Keratinocyte (primary cell): ENCODE results near the gene CLPSL2. TPM values are rescaled to one million over a fixed set of nuclear protein-coding genes. Genes with fewer than 3 reads are reported as not detected.

ENCODE experiments used
- DNase-seq: peaks from one replicate; pipeline ENCODE4 v3.0.0-alpha.2; 2011; ENCODE audit warnings: low read depth, missing footprints, low spot score
- FAIRE-seq: peaks from 2 replicates; lab custom pipeline; 2011; peaks lifted over from hg19 to GRCh38; lab: Jason Lieb, UNC
- H2AFZ ChIP-seq: 2 replicates; pipeline ENCODE4 v1.6.0; 2012; ENCODE audit warnings: low read length, control low read depth, inconsistent platforms; ENCODE audit not compliant: control insufficient read depth
- H3K27ac ChIP-seq: 2 replicates; pipeline ENCODE4 v1.5.1; 2011; ENCODE audit warnings: low read length; ENCODE audit not compliant: control insufficient read depth, insufficient read depth
- H3K27me3 ChIP-seq: 3 replicates; pipeline ENCODE4 v1.6.0; 2011; ENCODE audit warnings: low read length; ENCODE audit not compliant: control insufficient read depth, insufficient read depth; ENCODE audit errors: extremely low read depth
- H3K36me3 ChIP-seq, 2 experiments: 2 replicates in 1 of 2; 3 replicates in 1 of 2; pipeline ENCODE4 v1.5.1; 2011; ENCODE audit warnings: low read length in 2 of 2, mild to moderate bottlenecking in 1 of 2; ENCODE audit not compliant: control insufficient read depth in 2 of 2, insufficient read depth in 2 of 2; ENCODE audit errors: extremely low read depth in 1 of 2
- H3K4me1 ChIP-seq: 3 replicates; pipeline ENCODE4 v1.5.1; 2011; ENCODE audit warnings: low read length; ENCODE audit not compliant: control insufficient read depth, insufficient read depth; ENCODE audit errors: extremely low read depth
- H3K4me2 ChIP-seq: 3 replicates; pipeline ENCODE4 v1.6.0; 2011; ENCODE audit warnings: low read depth, low read length; ENCODE audit not compliant: control insufficient read depth, insufficient read depth; ENCODE audit errors: extremely low read depth
- H3K4me3 ChIP-seq, 3 experiments: fragments of 200-600 bp in 1 of 3; sonication (generic) in 1 of 3; 2 replicates in 2 of 3; 3 replicates in 1 of 3; pipeline ENCODE4 v1.5.1; 2011 to 2016; ENCODE audit warnings: low read length in 3 of 3, mild to moderate bottlenecking in 3 of 3, control low read depth in 2 of 3, inconsistent platforms in 1 of 3, low read depth in 1 of 3, mixed read lengths in 1 of 3, mixed run types in 1 of 3, moderate library complexity in 1 of 3; ENCODE audit not compliant: control insufficient read depth in 2 of 3, insufficient read depth in 2 of 3; ENCODE audit errors: extremely low read depth in 1 of 3
- H3K79me2 ChIP-seq: 2 replicates; pipeline ENCODE4 v1.6.0; 2012; ENCODE audit warnings: low read length; ENCODE audit not compliant: control insufficient read depth, insufficient read depth
- H3K9ac ChIP-seq: 3 replicates; pipeline ENCODE4 v1.6.0; 2011; ENCODE audit warnings: low read length; ENCODE audit not compliant: control insufficient read depth, insufficient read depth; ENCODE audit errors: extremely low read depth
- H3K9me1 ChIP-seq: 3 replicates; pipeline ENCODE4 v1.6.0; 2011; ENCODE audit warnings: low read length; ENCODE audit not compliant: control insufficient read depth, insufficient read depth; ENCODE audit errors: extremely low read depth
- H3K9me3 ChIP-seq: 2 replicates; pipeline ENCODE4 v1.5.1; 2012; ENCODE audit warnings: low read depth, low read length; ENCODE audit not compliant: control insufficient read depth
- H4K20me1 ChIP-seq: 3 replicates; pipeline ENCODE4 v1.6.0; 2011; ENCODE audit warnings: low read length; ENCODE audit not compliant: control insufficient read depth, insufficient read depth; ENCODE audit errors: extremely low read depth
- CTCF ChIP-seq, 3 experiments: IDR thresholded peaks in 1 of 3; conservative IDR thresholded peaks in 1 of 3; optimal IDR thresholded peaks in 1 of 3; 2 replicates in 2 of 3; 3 replicates in 1 of 3; pipeline versions ENCODE3 to v1.5.1; 2011; ENCODE audit warnings: low read length in 3 of 3, mild to moderate bottlenecking in 3 of 3, moderate library complexity in 2 of 3, control low read depth in 1 of 3, inconsistent platforms in 1 of 3; ENCODE audit not compliant: insufficient read depth in 2 of 3; ENCODE audit errors: extremely low read depth in 1 of 3
- EZH2 ChIP-seq: IDR thresholded peaks from one replicate; pipeline ENCODE4 v1.6.1; 2012; ENCODE audit warnings: inconsistent platforms, mild to moderate bottlenecking, low read length, moderate library complexity
- dilution Hi-C: fragments of 300-500 bp; cut with MboI; formaldehyde crosslinking; loops from one replicate; pipeline ENCODE4 v1.7.0; 2020; ENCODE audit warnings: low sequenced_read_pairs; ENCODE audit not compliant: extremely low pct_ligation_motif_present
- polyA plus RNA-seq, 5 experiments: library from polyadenylated mRNA; depleted of rRNA in 3 of 5; stranded (reverse) in 3 of 5; stranded (forward) in 1 of 5; unstranded in 1 of 5; fragments of >200 nt; gene quantifications; 1 replicate in 1 of 5; 2 replicates in 3 of 5; 3 replicates in 1 of 5; pipeline versions ENCODE4 v1.2.1 to v1.2.3, GENCODE V29; 2011 to 2012; ENCODE audit warnings: missing spikeins in 2 of 5, low read depth in 1 of 5, low replicate concordance in 1 of 5

Gene CLPSL2
- polyA plus RNA-seq, 1 donor (not counting 4 experiments of a cell fraction or from before 2014, with no cell fraction given): not detected

GRCh38 chr6:35777356-35778102, 1.1 kb downstream of the CLPSL2 start:
- Histone ChIP-seq H3K36me3 (no peaks in the 10 kb centered on the region), H3K4me1 (peaks cover 4% of the 10 kb centered on the region), H3K9me1 (no peaks in the 10 kb centered on the region), H3K9ac (no peak overlapping the region), H3K27me3 (peaks cover 24% of the 10 kb centered on the region), H3K9me3 (no peaks in the 10 kb centered on the region), H4K20me1 (no peaks in the 10 kb centered on the region), H2AFZ (no peak overlapping the region), H3K4me3 (no peak overlapping the region), H3K4me2 (no peak overlapping the region), H3K27ac (no peak overlapping the region), H3K79me2 (no peaks in the 10 kb centered on the region)
- no peak for TF ChIP-seq EZH2
- TF ChIP-seq CTCF (optimal IDR thresholded peaks at IDR 0.05 in 1 of 3, IDR thresholded peaks at IDR 0.05 in 1 of 3, conservative IDR thresholded peaks at IDR 0.05 in 1 of 3; ENCODE audit: extremely low read depth in 1 of 3, insufficient read depth in 2 of 3, low read length in 3 of 3): no peak
- dilution Hi-C loops: no loop called here
- DNase-seq (no peak), FAIRE-seq (no peak)

- DNase-seq (no peak), FAIRE-seq (no peak)
- dilution Hi-C loops: no loop called here
- Histone ChIP-seq H3K9ac (no peak overlapping the region), H2AFZ (no peak overlapping the region), H3K9me1 (no peaks in the 10 kb centered on the region), H3K4me2 (no peak overlapping the region), H3K27ac (no peak overlapping the region), H3K9me3 (no peaks in the 10 kb centered on the region), H3K4me1 (peaks cover 6% of the 10 kb centered on the region), H3K79me2 (no peaks in the 10 kb centered on the region), H4K20me1 (no peaks in the 10 kb centered on the region), H3K36me3 (no peaks in the 10 kb centered on the region), H3K4me3 (no peak overlapping the region), H3K27me3 (peaks cover 24% of the 10 kb centered on the region)
- TF ChIP-seq EZH2 (no peak), CTCF (optimal IDR thresholded peaks at IDR 0.05 in 1 of 3, IDR thresholded peaks at IDR 0.05 in 1 of 3, conservative IDR thresholded peaks at IDR 0.05 in 1 of 3; ENCODE audit: extremely low read depth in 1 of 3, insufficient read depth in 2 of 3, low read length in 3 of 3) (no peak)
These were observed 2.0 kb downstream of the CLPSL2 start for GRCh38 chr6:35778437-35778836.
